Thoracic aorta (tissue), 2 donors: ENCODE data around the gene PLSCR1. TPM values are rescaled to one million over a fixed set of nuclear protein-coding genes. Genes with fewer than 3 reads are reported as not detected.
"Not testable (repeated sequence)": the region's sequence is repeated elsewhere in the genome, so short reads cannot be mapped to it uniquely, and the experiment has no call there.

Experiments used
- ATAC-seq: fragments of 150-250 bp; one replicate; pipeline ENCODE4 v1.8.0; 2017; ENCODE audit warnings: low read depth; ENCODE audit not compliant: insufficient number of reproducible peaks, low FRiP score
- DNase-seq: peaks from one replicate; pipeline ENCODE4 v3.0.0-alpha.2; 2020; ENCODE audit warnings: low spot score
- H3K27ac ChIP-seq, 2 donors: fragments of 200-600 bp; sonication (generic); 1 replicate in 1 of 2; 2 replicates in 1 of 2; pipeline ENCODE4 v1.5.1; 2016; ENCODE audit warnings: mild to moderate bottlenecking in 2 of 2, moderate library complexity in 2 of 2
- H3K27me3 ChIP-seq: fragments of 200-600 bp; sonication (generic); replicated peaks from 2 replicates; pipeline ENCODE4 v1.6.0; 2016; ENCODE audit warnings: mild to moderate bottlenecking; ENCODE audit not compliant: insufficient read depth
- H3K36me3 ChIP-seq: fragments of 200-600 bp; sonication (generic); one replicate; pipeline ENCODE4 v1.5.1; 2016
- H3K4me1 ChIP-seq, 2 donors: fragments of 200-600 bp; sonication (generic); 1 replicate in 1 of 2; 2 replicates in 1 of 2; pipeline versions ENCODE4 v1.5.1 to v1.6.0; 2016; ENCODE audit warnings: low read depth in 2 of 2, mild to moderate bottlenecking in 1 of 2; ENCODE audit not compliant: control insufficient read depth in 1 of 2
- H3K4me3 ChIP-seq: fragments of 200-600 bp; sonication (generic); 2 replicates; pipeline ENCODE4 v1.5.1; 2016; ENCODE audit warnings: mild to moderate bottlenecking
- H3K9me3 ChIP-seq: fragments of 200-600 bp; sonication (generic); 2 replicates; pipeline ENCODE4 v1.5.1; 2016
- total RNA-seq, 2 donors: library from RNA; depleted of rRNA; stranded (reverse); fragments of >200 nt; gene quantifications; one replicate each; pipeline versions ENCODE4 v1.1.0 to v1.2.3, GENCODE V29; 2016
- TF ChIP-seq, protein P1 (sequence below): fragments of 200-600 bp; sonication (generic); IDR thresholded peaks from one replicate; pipeline ENCODE4 v1.5.1; 2019; ENCODE audit warnings: antibody characterized with exemption

The PLSCR1 gene
- total RNA-seq, 2 donors from 2014 or later: 116 to 565 TPM

DNA sequence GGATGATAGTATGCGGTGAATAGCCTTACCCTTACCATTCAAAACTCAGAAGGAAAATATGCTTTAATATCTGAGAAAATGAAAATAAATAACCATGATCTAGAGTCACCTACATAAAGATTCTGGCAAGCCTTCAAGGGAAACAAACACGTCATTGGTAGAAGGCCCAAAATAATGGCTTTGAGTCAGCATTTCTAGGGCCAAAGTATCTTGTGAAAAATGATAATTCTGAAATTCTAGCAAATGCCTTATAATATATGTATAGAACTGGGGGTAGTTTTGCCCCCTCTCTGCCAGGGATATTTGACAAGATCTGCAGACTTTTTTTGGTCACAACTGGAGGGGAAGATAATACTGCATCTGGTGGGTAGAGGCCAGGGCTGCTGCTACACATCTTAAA, 15.4 kb downstream of the PLSCR1 start:
- TF ChIP-seq, protein P1, sequence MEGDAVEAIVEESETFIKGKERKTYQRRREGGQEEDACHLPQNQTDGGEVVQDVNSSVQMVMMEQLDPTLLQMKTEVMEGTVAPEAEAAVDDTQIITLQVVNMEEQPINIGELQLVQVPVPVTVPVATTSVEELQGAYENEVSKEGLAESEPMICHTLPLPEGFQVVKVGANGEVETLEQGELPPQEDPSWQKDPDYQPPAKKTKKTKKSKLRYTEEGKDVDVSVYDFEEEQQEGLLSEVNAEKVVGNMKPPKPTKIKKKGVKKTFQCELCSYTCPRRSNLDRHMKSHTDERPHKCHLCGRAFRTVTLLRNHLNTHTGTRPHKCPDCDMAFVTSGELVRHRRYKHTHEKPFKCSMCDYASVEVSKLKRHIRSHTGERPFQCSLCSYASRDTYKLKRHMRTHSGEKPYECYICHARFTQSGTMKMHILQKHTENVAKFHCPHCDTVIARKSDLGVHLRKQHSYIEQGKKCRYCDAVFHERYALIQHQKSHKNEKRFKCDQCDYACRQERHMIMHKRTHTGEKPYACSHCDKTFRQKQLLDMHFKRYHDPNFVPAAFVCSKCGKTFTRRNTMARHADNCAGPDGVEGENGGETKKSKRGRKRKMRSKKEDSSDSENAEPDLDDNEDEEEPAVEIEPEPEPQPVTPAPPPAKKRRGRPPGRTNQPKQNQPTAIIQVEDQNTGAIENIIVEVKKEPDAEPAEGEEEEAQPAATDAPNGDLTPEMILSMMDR: no peak
- Histone ChIP-seq H3K9me3 (no peaks in the 10 kb centered on the region), H3K4me3 (no peak overlapping the region), H3K27ac (no peak overlapping the region), H3K27me3 (no peaks in the 10 kb centered on the region), H3K36me3 (peaks cover 24% of the 10 kb centered on the region), H3K4me1 (peaks cover 3 to 6% of the 10 kb centered on the region in 2 donors)
- DNase-seq (no peak), ATAC-seq (no peak)

DNA sequence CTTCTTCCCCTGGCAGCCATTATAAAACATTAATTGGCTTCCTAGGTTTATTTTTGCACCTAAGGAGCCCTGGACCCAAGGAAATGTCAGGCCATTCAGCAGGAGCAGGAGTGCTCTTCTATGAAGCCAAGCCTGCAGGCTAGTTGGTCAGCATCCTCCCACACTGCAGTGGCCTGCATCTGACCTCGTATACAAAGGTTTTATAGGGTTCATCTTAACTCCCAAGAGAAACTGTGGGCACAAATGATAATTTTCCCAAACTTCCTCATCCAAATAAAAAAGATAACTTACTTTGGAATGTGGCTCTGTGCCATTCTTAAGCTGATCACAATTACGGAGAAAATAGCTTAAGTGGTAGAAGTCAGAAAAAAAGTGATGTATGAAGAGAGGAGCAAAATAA, 19.4 kb downstream of the PLSCR1 start:
- H3K27me3 ChIP-seq: no peaks in the 10 kb centered on the region
- H3K27ac ChIP-seq: no peak overlapping the region
- no peak overlapping the region for H3K4me3 ChIP-seq
- no peak for DNase-seq
- no peaks in the 10 kb centered on the region for H3K9me3 ChIP-seq
- ATAC-seq: no peak
- TF ChIP-seq, protein P1: no peak
- peaks cover 3 to 6% of the 10 kb centered on the region in 2 donors for H3K4me1 ChIP-seq
- peaks cover 17% of the 10 kb centered on the region for H3K36me3 ChIP-seq

DNA sequence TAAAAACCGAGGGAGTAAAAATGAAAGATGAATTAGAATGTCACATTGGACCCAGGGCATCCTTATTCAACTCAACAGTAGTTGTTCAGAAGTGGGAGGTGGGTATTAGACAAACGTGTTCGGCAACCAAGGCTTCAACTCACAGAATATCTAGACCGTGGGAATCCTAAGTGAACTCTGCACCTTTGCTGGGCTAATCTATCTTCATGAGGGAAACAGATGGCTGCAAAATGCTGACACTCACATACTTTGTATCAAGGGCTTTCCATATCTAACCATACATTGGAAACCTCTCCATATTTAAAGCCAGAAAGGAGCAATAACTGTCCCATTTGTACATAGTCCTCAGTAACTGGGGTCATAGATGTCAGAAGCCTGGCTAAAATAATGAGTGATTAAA, 20.9 kb downstream of the PLSCR1 start:
- H3K9me3 ChIP-seq: no peaks in the 10 kb centered on the region
- TF ChIP-seq, protein P1: no peak
- H3K4me3 ChIP-seq: no peak overlapping the region
- ATAC-seq (no peak), DNase-seq (no peak)
- H3K4me1 ChIP-seq: no peaks in the 10 kb centered on the region
- H3K27me3 ChIP-seq: no peaks in the 10 kb centered on the region
- no peak overlapping the region for H3K27ac ChIP-seq
- H3K36me3 ChIP-seq: peaks cover 16% of the 10 kb centered on the region

DNA sequence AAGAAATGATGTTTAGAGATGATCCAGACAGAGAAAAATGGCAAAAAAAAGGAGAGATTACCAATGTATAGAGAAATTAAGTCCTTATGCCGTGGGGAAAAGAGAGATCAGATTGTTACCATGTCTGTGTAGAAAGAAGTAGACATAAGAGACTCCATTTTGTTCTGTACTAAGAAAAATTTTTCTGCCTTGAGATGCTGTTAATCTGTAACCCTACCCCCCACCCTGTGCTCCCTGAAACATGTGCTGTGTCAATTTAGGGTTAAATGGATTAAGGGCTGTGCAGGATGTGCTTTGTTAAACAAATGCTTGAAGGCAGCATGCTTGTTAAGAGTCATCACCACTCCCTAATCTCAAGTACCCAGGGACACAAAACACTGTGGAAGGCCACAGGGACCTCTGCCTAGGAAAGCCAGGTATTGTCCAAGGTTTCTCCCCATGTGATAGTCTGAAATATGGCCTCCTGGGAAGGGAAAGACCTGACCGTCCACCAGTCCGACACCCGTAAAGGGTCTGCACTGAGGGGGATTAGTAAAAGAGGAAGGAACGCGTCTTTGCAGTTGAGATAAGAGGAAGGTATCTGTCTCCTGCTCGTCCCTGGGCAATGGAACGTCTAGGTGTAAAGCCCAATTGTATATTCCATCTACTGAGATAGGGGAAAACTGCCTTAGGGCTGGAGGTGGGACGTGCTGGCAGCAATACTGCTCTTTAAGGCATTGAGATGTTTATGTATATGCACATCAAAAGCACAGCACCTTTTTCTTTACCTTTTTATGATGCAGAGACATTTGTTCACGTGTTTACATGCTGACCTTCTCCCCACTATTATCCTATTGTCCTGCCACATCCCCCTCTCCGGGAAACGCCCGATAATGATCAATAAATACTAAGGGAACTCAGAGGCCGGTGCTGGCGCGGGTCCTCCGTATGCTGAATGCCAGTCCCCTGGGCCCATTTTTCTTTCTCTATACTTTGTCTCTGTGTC, 21.9 kb downstream of the PLSCR1 start:
- DNase-seq, H3K27ac ChIP-seq, H3K4me1 ChIP-seq, ATAC-seq, H3K27me3 ChIP-seq, H3K4me3 ChIP-seq, H3K9me3 ChIP-seq: not testable (repeated sequence)
- peaks cover 16% of the 10 kb centered on the region for H3K36me3 ChIP-seq

DNA sequence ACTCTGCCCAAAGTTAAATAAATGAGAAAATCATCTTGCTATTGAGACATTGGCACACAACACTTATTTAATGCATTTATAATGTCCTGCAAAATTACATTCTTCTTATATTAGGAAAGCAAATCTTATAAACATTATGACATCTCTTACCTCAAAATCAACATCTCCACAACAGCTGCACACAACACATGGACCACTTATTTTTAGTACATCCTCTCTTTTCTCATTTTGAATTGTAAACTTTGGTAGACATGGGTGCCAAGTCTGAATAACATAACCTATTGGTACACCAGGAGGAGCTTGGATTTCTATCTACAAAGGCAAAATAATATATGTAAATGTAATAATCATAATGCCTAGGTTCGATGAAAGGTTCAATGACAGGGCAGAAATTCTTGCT, 23.0 kb downstream of the PLSCR1 start:
- no peaks in the 10 kb centered on the region for H3K4me1 ChIP-seq
- H3K36me3 ChIP-seq: peaks cover 10% of the 10 kb centered on the region
- ATAC-seq (no peak), DNase-seq (no peak)
- H3K9me3 ChIP-seq: no peaks in the 10 kb centered on the region
- TF ChIP-seq, protein P1: no peak
- no peak overlapping the region for H3K27ac ChIP-seq
- H3K4me3 ChIP-seq: no peak overlapping the region
- H3K27me3 ChIP-seq: no peaks in the 10 kb centered on the region
